CD4-positive, CD25-positive, alpha-beta regulatory T cell (primary cell): ENCODE results near the gene PPP4R4. TPM values are rescaled to one million over a fixed set of nuclear protein-coding genes. Genes with fewer than 3 reads are reported as not detected.

ENCODE experiments used
- ATAC-seq, 2 donors: fragments of 150-1000 bp; cut with Tn5 transposase; one replicate each; pipeline ENCODE4 v1.10.0; 2021; ENCODE audit warnings: low read depth in 2 of 2, moderate number of reproducible peaks in 2 of 2, moderate library complexity in 1 of 2
- DNase-seq, 3 donors: peaks; one replicate each; pipeline versions ENCODE4 v3.0.0 to v3.0.0-alpha.2; 2012 to 2022; ENCODE audit warnings: mixed read lengths in 1 of 3
- H3K27ac ChIP-seq: one replicate; pipeline ENCODE4 v1.7.0; 2013; ENCODE audit warnings: mild to moderate bottlenecking, low read length; ENCODE audit not compliant: insufficient read depth, poor library complexity, severe bottlenecking
- H3K27me3 ChIP-seq: one replicate; pipeline ENCODE4 v1.7.0; 2013; ENCODE audit warnings: low read length; ENCODE audit not compliant: control insufficient read depth, insufficient read depth
- H3K36me3 ChIP-seq: one replicate; pipeline ENCODE4 v1.7.0; 2013; ENCODE audit warnings: mild to moderate bottlenecking, low read length, moderate library complexity; ENCODE audit not compliant: control insufficient read depth, insufficient read depth
- H3K4me1 ChIP-seq: 2 replicates; pipeline ENCODE4 v1.7.0; 2013; ENCODE audit warnings: mild to moderate bottlenecking, low read length; ENCODE audit not compliant: insufficient read depth, control insufficient read depth, poor library complexity, severe bottlenecking
- H3K4me3 ChIP-seq: one replicate; pipeline ENCODE4 v1.7.0; 2013; ENCODE audit warnings: low read depth, mild to moderate bottlenecking, low read length, moderate library complexity
- H3K9me3 ChIP-seq, 2 experiments: 1 replicate in 1 of 2; 2 replicates in 1 of 2; pipeline ENCODE4 v1.7.0; 2013; ENCODE audit warnings: low read length in 2 of 2, mild to moderate bottlenecking in 1 of 2, moderate library complexity in 1 of 2; ENCODE audit not compliant: control insufficient read depth in 2 of 2
- H3K27ac Mint-ChIP-seq, 3 donors: one replicate each; pipeline ENCODE4 v1.8.0; 2020 to 2022; ENCODE audit warnings: mild to moderate bottlenecking in 3 of 3, mixed read lengths in 3 of 3, moderate library complexity in 2 of 3
- H3K27me3 Mint-ChIP-seq: one replicate; pipeline ENCODE4 v1.8.0; 2022; ENCODE audit warnings: mild to moderate bottlenecking, mixed read lengths
- H3K36me3 Mint-ChIP-seq: one replicate; pipeline ENCODE4 v1.8.0; 2020; ENCODE audit warnings: mixed read lengths
- H3K4me1 Mint-ChIP-seq, 4 donors: one replicate each; pipeline ENCODE4 v1.8.0; 2020 to 2022; ENCODE audit warnings: mixed read lengths in 4 of 4, mild to moderate bottlenecking in 1 of 4
- H3K4me3 Mint-ChIP-seq, 4 donors: one replicate each; pipeline ENCODE4 v1.8.0; 2020 to 2022; ENCODE audit warnings: mild to moderate bottlenecking in 4 of 4, mixed read lengths in 4 of 4, moderate library complexity in 3 of 4
- H3K9me3 Mint-ChIP-seq, 7 donors: one replicate each; pipeline ENCODE4 v1.8.0; 2020 to 2022; ENCODE audit warnings: mixed read lengths in 7 of 7, mild to moderate bottlenecking in 3 of 7, moderate library complexity in 2 of 7
- polyA plus RNA-seq, 4 donors: library from polyadenylated mRNA; unstranded; fragments of 300-500 nt; fragmentation: Illumina TruSeq; gene quantifications; one replicate each; pipeline ENCODE4 v1.2.3, GENCODE V29; 2021
- total RNA-seq: library from RNA; stranded (reverse); gene quantifications from one replicate; pipeline ENCODE4 v1.2.3, GENCODE V29; 2022

The PPP4R4 gene
- total and polyA plus RNA-seq, 5 donors from 2014 or later: 0.15 to 0.69 (median 0.37) TPM; not detected in 2

GRCh38 chr14:94163796-94164195 is 10.3 kb upstream of the PPP4R4 start:
- DNase-seq: no peak
- H3K9me3 ChIP-seq: no peaks in the 10 kb centered on the region
- peak overlapping the region in 1 of 3 donors; percentile 23 for H3K27ac Mint-ChIP-seq
- H3K27ac ChIP-seq: no peak overlapping the region
- no peak overlapping the region for H3K4me3 ChIP-seq
- H3K4me1 Mint-ChIP-seq: peaks cover 4 to 16% (median 9%) of the 10 kb centered on the region in 4 donors
- peaks cover 19% of the 10 kb centered on the region for H3K27me3 Mint-ChIP-seq
- no peaks in the 10 kb centered on the region for H3K36me3 ChIP-seq
- H3K27me3 ChIP-seq: no peaks in the 10 kb centered on the region
- peaks cover under 1% of the 10 kb centered on the region for H3K4me1 ChIP-seq
- no peaks in the 10 kb centered on the region for H3K36me3 Mint-ChIP-seq
- ATAC-seq: no peak
- no peak overlapping the region for H3K4me3 Mint-ChIP-seq
- H3K9me3 Mint-ChIP-seq: no peaks in the 10 kb centered on the region

- Histone ChIP-seq H3K36me3 (no peaks in the 10 kb centered on the region), H3K4me1 (no peaks in the 10 kb centered on the region), H3K4me3 (no peak overlapping the region), H3K27ac (no peak overlapping the region), H3K9me3 (no peaks in the 10 kb centered on the region), H3K27me3 (peaks cover under 1% of the 10 kb centered on the region)
- Mint-ChIP-seq H3K4me3 (no peak overlapping the region), H3K27ac (no peak overlapping the region), H3K9me3 (no peaks in the 10 kb centered on the region), H3K27me3 (peaks cover 25% of the 10 kb centered on the region), H3K4me1 (peaks cover 0 to 16% (median 9%) of the 10 kb centered on the region in 4 donors), H3K36me3 (no peaks in the 10 kb centered on the region)
- no peak for DNase-seq
- ATAC-seq: no peak
Observed at GRCh38 chr14:94164685-94165431, 9.3 kb upstream of the PPP4R4 start.

GRCh38 chr14:94165744-94166143 is 8.4 kb upstream of the PPP4R4 start:
- Mint-ChIP-seq H3K4me1 (peaks cover 0 to 16% (median 6%) of the 10 kb centered on the region in 4 donors), H3K27me3 (peaks cover 29% of the 10 kb centered on the region), H3K36me3 (no peaks in the 10 kb centered on the region), H3K9me3 (no peaks in the 10 kb centered on the region), H3K4me3 (no peak overlapping the region), H3K27ac (no peak overlapping the region)
- H3K36me3 ChIP-seq: no peaks in the 10 kb centered on the region
- H3K27me3 ChIP-seq: peaks cover 4% of the 10 kb centered on the region
- DNase-seq (no peak), ATAC-seq (no peak)
- no peaks in the 10 kb centered on the region for H3K4me1 ChIP-seq
- no peak overlapping the region for H3K4me3 ChIP-seq
- H3K9me3 ChIP-seq: no peaks in the 10 kb centered on the region
- no peak overlapping the region for H3K27ac ChIP-seq

GRCh38 chr14:94170136-94170535 is 4.0 kb upstream of the PPP4R4 start:
- H3K9me3 Mint-ChIP-seq: no peaks in the 10 kb centered on the region
- no peaks in the 10 kb centered on the region for H3K36me3 ChIP-seq

DNA sequence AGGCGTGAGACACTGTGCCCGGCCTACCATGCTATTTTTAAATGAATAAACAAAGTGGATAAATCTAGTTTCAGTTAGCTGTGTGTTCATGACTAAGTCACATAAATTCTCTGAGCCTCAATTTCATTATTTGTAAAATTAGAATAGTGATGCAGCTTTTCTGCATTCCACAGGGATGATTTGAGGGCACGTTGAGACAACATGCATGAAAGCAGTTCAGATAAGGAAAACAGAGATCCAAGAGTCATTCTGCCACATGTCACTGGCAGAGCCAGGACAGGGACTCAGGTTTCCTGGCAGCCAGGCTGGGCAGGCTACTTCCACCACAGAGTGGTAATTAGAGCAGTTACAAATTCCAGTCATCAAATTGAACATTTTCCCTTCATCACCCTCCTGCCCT is 2.9 kb upstream of the PPP4R4 start:
- Mint-ChIP-seq H3K36me3 (no peaks in the 10 kb centered on the region), H3K27me3 (peaks cover 50% of the 10 kb centered on the region), H3K4me1 (peaks cover 8 to 20% (median 13%) of the 10 kb centered on the region in 4 donors), H3K27ac (no peak overlapping the region), H3K9me3 (no peaks in the 10 kb centered on the region), H3K4me3 (no peak overlapping the region)
- Histone ChIP-seq H3K4me3 (no peak overlapping the region), H3K9me3 (no peaks in the 10 kb centered on the region), H3K27ac (no peak overlapping the region), H3K36me3 (no peaks in the 10 kb centered on the region), H3K27me3 (peaks cover 25% of the 10 kb centered on the region), H3K4me1 (peaks cover 20% of the 10 kb centered on the region)
- ATAC-seq: no peak
- no peak for DNase-seq

More at GRCh38 chr14:94170136-94170535, 4.0 kb upstream of the PPP4R4 start:
- Histone ChIP-seq H3K4me3 (no peak overlapping the region), H3K4me1 (peaks cover 16% of the 10 kb centered on the region), H3K27me3 (peaks cover 15% of the 10 kb centered on the region), H3K9me3 (no peaks in the 10 kb centered on the region), H3K27ac (no peak overlapping the region)
- ATAC-seq (no peak), DNase-seq (no peak)
- H3K36me3 Mint-ChIP-seq: no peaks in the 10 kb centered on the region
- no peak overlapping the region for H3K27ac Mint-ChIP-seq
- H3K27me3 Mint-ChIP-seq: peaks cover 40% of the 10 kb centered on the region
- H3K4me1 Mint-ChIP-seq: peaks cover 2 to 11% (median 5%) of the 10 kb centered on the region in 4 donors
- H3K4me3 Mint-ChIP-seq: peak overlapping the region in 1 of 4 donors; percentile 29

- H3K36me3 Mint-ChIP-seq: no peaks in the 10 kb centered on the region
- Histone ChIP-seq H3K4me1 (peaks cover 20% of the 10 kb centered on the region), H3K4me3 (no peak overlapping the region), H3K27ac (no peak overlapping the region), H3K9me3 (no peaks in the 10 kb centered on the region), H3K27me3 (peaks cover 30% of the 10 kb centered on the region), H3K36me3 (no peaks in the 10 kb centered on the region)
- H3K27ac Mint-ChIP-seq: peak overlapping the region in 1 of 3 donors; percentile 74
- ATAC-seq (no peak), DNase-seq (no peak)
- no peaks in the 10 kb centered on the region for H3K9me3 Mint-ChIP-seq
- H3K27me3 Mint-ChIP-seq: peaks cover 62% of the 10 kb centered on the region
- peaks cover 8 to 20% (median 13%) of the 10 kb centered on the region in 4 donors for H3K4me1 Mint-ChIP-seq
- H3K4me3 Mint-ChIP-seq: peak overlapping the region; percentile 82 to 92 (median 86)
Observed at GRCh38 chr14:94172545-94172944, 1.6 kb upstream of the PPP4R4 start.

- H3K4me3 ChIP-seq: peak overlapping the region; percentile 3
- peaks cover 20% of the 10 kb centered on the region for H3K4me1 ChIP-seq
- peak overlapping the region; percentile 82 to 92 (median 86) for H3K4me3 Mint-ChIP-seq
- DNase-seq (peak in 1 of 3 donors; percentile 31), ATAC-seq (no peak)
- no peaks in the 10 kb centered on the region for H3K36me3 ChIP-seq
- no peak overlapping the region for H3K27ac ChIP-seq
- H3K9me3 Mint-ChIP-seq: no peaks in the 10 kb centered on the region
- peak overlapping the region in 2 of 3 donors; percentile 67 to 74 for H3K27ac Mint-ChIP-seq
- H3K4me1 Mint-ChIP-seq: peaks cover 8 to 20% (median 13%) of the 10 kb centered on the region in 4 donors
- peaks cover 63% of the 10 kb centered on the region for H3K27me3 Mint-ChIP-seq
- no peaks in the 10 kb centered on the region for H3K9me3 ChIP-seq
- H3K36me3 Mint-ChIP-seq: no peaks in the 10 kb centered on the region
- peaks cover 34% of the 10 kb centered on the region for H3K27me3 ChIP-seq
Observed at GRCh38 chr14:94173471-94173884, 644 bp upstream of the PPP4R4 start.

DNA sequence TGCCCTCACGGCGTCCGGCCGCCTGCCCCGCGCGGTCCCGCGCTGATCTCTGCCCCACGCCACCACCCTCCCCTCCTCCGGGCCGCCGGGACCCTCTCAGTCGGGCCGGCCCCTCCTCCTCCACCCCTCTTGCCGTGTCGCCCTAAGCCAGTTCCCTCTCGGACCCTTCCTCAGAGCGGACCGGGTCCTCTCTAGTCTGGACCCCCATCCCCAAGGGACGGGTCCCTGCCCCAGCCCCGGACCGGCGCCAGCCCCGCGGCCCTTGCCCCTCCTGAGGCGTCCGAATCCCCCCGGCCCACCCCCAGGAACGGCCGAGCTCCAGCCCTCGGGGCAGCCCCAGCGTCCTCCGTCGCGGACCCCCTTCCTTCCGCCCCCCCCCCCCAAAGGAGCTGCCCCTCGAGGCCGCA is 485 bp downstream of the PPP4R4 start:
- peak overlapping the region in 3 of 4 donors; percentile 57 to 92 (median 75) for H3K4me3 Mint-ChIP-seq
- peaks cover 39% of the 10 kb centered on the region for H3K27me3 ChIP-seq
- peaks cover 69% of the 10 kb centered on the region for H3K27me3 Mint-ChIP-seq
- no peaks in the 10 kb centered on the region for H3K36me3 Mint-ChIP-seq
- H3K36me3 ChIP-seq: no peaks in the 10 kb centered on the region
- H3K4me1 Mint-ChIP-seq: peaks cover 8 to 20% (median 13%) of the 10 kb centered on the region in 4 donors
- no peak overlapping the region for H3K27ac ChIP-seq
- no peak overlapping the region for H3K4me3 ChIP-seq
- no peaks in the 10 kb centered on the region for H3K9me3 ChIP-seq
- no peaks in the 10 kb centered on the region for H3K9me3 Mint-ChIP-seq
- H3K4me1 ChIP-seq: peaks cover 20% of the 10 kb centered on the region
- ATAC-seq: no peak
- no peak overlapping the region for H3K27ac Mint-ChIP-seq
- no peak for DNase-seq
